GM18520 (cell line): Measurements from ENCODE around the gene DCDC2.
"Not testable (repeated sequence)": the region's sequence is repeated elsewhere in the genome, so short reads cannot be mapped to it uniquely, and the experiment has no call there.

Experiments
- ATAC-seq: cut with Tn5 transposase; IDR thresholded peaks from one replicate; pipeline ENCODE4 v1.9.1; 2021; ENCODE audit not compliant: unreplicated experiment

The DCDC2 gene

GRCh38 chr6:24329022-24329421 is 28.8 kb downstream of the DCDC2 start:
- ATAC-seq = no peak

GRCh38 chr6:24327756-24328155 is 30.1 kb downstream of the DCDC2 start:
- no peak for ATAC-seq

GRCh38 chr6:24325978-24326377 is 31.9 kb downstream of the DCDC2 start:
- ATAC-seq = no peak

- ATAC-seq = no peak
Observed at GRCh38 chr6:24324617-24325016, 33.2 kb downstream of the DCDC2 start.

GRCh38 chr6:24323632-24324337 is 34.1 kb downstream of the DCDC2 start:
- ATAC-seq = no peak

- ATAC-seq = no peak
Observed at GRCh38 chr6:24322924-24323323, 34.9 kb downstream of the DCDC2 start.

GRCh38 chr6:24322446-24322845 is 35.4 kb downstream of the DCDC2 start:
- not testable (repeated sequence) for ATAC-seq

- no peak for ATAC-seq
Observed at GRCh38 chr6:24321538-24322162, 36.2 kb downstream of the DCDC2 start.

GRCh38 chr6:24313251-24314141 is 44.4 kb downstream of the DCDC2 start:
- ATAC-seq = no peak

GRCh38 chr6:24311775-24312174 is 46.1 kb downstream of the DCDC2 start:
- not testable (repeated sequence) for ATAC-seq

GRCh38 chr6:24307881-24308280 is 50.0 kb downstream of the DCDC2 start:
- ATAC-seq = no peak

- no peak for ATAC-seq
Observed at GRCh38 chr6:24306936-24307335, 50.9 kb downstream of the DCDC2 start.

GRCh38 chr6:24306038-24306437 is 51.8 kb downstream of the DCDC2 start:
- no peak for ATAC-seq

GRCh38 chr6:24296944-24297343 is 60.9 kb downstream of the DCDC2 start:
- no peak for ATAC-seq

GRCh38 chr6:24293852-24294251 is 64.0 kb downstream of the DCDC2 start:
- ATAC-seq = not testable (repeated sequence)

- ATAC-seq = no peak
Observed at GRCh38 chr6:24287239-24287638, 70.6 kb downstream of the DCDC2 start.

GRCh38 chr6:24284006-24284405 is 73.9 kb downstream of the DCDC2 start:
- ATAC-seq = no peak

- ATAC-seq = peak; percentile 43
Observed at GRCh38 chr6:24283043-24283985, 74.5 kb downstream of the DCDC2 start.

GRCh38 chr6:24274441-24275083 is 83.3 kb downstream of the DCDC2 start:
- ATAC-seq = no peak
